IPS-20b (cell line): ENCODE results near the gene SPECC1.
A peak's percentile ranks its signal among the peaks of the same experiment; 100 is the strongest.
"Not testable (repeated sequence)": the region's sequence is repeated elsewhere in the genome, so short reads cannot be mapped to it uniquely, and the experiment has no call there.

Experiments
- H3K27ac ChIP-seq: one replicate; pipeline ENCODE4 v1.5.1; 2013; ENCODE audit warnings: low read length
- H3K27me3 ChIP-seq: 2 replicates; pipeline ENCODE4 v1.6.1; 2013; ENCODE audit warnings: mild to moderate bottlenecking, low read length, inconsistent platforms; ENCODE audit not compliant: insufficient read depth
- H3K36me3 ChIP-seq: 2 replicates; pipeline ENCODE4 v1.6.1; 2013; ENCODE audit warnings: low read depth, mild to moderate bottlenecking, inconsistent platforms, low read length, moderate library complexity; ENCODE audit not compliant: insufficient read depth
- H3K4me1 ChIP-seq: 2 replicates; pipeline ENCODE4 v1.6.1; 2013; ENCODE audit warnings: mild to moderate bottlenecking, control low read depth, inconsistent platforms, low read length, moderate library complexity; ENCODE audit not compliant: insufficient read depth
- H3K4me3 ChIP-seq: 2 replicates; pipeline ENCODE4 v1.5.1; 2013; ENCODE audit warnings: mild to moderate bottlenecking, low read length, inconsistent platforms
- H3K9ac ChIP-seq: 2 replicates; pipeline ENCODE4 v1.6.1; 2013; ENCODE audit warnings: low read depth, mild to moderate bottlenecking, inconsistent platforms, low read length, moderate library complexity
- H3K9me3 ChIP-seq: 2 replicates; pipeline ENCODE4 v1.6.1; 2013; ENCODE audit warnings: mild to moderate bottlenecking, low read depth, low read length, inconsistent platforms; ENCODE audit not compliant: insufficient read depth

SPECC1 gene

DNA sequence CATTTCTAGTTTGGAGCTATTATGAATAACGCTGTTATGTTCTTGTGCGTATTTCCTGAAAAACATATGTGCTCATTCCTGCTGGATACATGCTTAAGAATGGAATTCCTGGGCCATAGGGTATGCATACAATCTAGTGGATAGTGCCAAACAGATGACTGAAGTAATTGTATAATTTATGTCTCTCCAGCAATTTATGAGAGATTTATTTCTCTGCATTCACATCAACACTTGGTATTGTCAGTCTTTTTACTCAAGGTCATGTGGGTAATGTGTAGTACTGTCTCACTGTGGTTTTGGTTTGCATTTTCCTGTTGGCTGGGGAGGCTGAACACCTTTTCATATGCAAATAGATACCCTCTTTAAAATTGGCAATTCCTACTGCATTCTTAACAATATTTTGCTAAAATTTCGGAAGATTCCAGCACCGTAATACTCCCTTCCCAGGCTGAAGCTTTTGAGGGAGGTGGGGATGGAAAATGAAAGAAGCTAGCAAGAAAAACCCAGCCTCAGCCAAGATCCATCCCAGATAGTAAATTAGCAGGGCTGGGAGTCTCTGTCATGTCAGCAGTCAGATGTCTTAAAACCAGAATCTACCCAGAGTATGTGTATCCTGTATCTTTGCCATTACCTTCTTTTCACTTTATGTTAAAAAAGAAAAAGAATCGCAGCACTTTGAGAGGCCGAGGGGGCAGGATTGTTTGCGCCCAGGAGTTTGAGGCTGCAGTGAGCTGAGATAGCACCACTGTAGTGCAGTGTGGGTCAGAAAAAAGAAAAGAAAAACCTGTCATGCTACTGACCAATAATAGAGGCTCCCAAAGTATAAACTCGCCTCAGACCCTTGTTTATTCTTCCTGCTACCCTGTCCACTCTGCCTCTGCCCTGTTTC is 253.3 kb downstream of the SPECC1 start:
- Histone ChIP-seq H3K9ac (no peak overlapping the region; the same call in 1 of the 2 replicates), H3K9me3 (no peaks in the 10 kb centered on the region), H3K4me1 (peaks cover 13% of the 10 kb centered on the region), H3K27ac (peak overlapping the region; percentile 11), H3K4me3 (no peak overlapping the region), H3K27me3 (no peaks in the 10 kb centered on the region), H3K36me3 (peaks cover 57% of the 10 kb centered on the region)

DNA sequence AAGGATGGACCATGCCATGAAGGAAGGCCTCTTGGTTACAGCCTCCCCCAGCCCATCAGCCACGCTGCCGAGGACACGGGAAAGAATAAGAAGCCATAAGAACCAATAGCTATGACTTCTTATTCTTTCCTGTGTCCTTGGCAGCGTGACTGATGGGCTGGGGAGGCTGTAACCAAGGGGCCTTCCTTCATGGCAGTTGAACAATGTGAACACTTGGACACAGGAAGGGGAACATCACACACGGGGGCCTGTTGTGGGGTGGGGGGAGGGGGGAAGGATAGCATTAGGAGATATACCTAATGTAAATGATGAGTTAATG is 253.9 kb downstream of the SPECC1 start:
- Histone ChIP-seq H3K36me3 (peaks cover 51% of the 10 kb centered on the region), H3K27ac (peak overlapping the region; percentile 11), H3K4me1 (peaks cover 13% of the 10 kb centered on the region)
- H3K9me3 ChIP-seq, H3K9ac ChIP-seq, H3K4me3 ChIP-seq, H3K27me3 ChIP-seq: not testable (repeated sequence)

DNA sequence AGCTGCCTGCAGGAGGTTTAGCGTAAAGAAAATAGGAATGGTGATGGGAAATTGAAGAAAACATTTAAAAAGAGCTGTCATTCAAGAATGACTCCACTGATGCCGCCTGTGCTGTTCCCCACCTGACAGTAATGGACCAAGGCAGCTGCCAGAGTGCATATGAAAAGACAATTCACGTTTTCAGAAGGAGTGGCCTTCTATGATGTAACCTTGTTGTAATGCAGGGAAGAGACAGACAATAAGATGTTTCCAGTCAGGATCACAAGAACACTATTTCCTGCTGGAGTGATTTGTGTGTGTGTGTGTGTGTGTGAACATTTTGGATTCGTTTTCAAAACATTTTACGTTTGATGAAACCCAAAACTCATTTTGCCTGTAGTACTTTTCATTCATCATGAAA is 254.4 kb downstream of the SPECC1 start:
- peaks cover 48% of the 10 kb centered on the region for H3K36me3 ChIP-seq
- peaks cover 13% of the 10 kb centered on the region for H3K4me1 ChIP-seq
- no peak overlapping the region for H3K9ac ChIP-seq
- H3K9me3 ChIP-seq, result no peaks in the 10 kb centered on the region
- H3K27ac ChIP-seq, result no peak overlapping the region
- no peaks in the 10 kb centered on the region for H3K27me3 ChIP-seq
- H3K4me3 ChIP-seq, result no peak overlapping the region

DNA sequence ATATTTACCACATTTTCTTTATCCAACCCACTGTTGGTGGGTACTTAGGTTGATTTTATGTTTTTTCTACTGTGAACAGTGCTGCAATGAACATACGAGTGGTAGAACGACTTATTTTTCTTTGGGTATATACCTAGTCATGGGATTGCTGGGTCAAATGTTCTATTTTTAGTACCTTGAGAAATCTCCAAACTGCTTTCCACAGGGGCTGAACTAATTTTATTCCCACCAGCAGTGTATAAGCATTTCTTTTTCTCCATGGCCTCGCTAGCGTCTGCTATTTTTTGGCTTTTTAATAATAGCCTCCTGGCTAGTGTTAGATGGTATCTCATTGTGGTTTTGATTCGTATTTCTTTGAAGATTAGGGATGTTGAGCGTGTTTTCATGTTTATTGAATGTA is 255.8 kb downstream of the SPECC1 start:
- no peak overlapping the region for H3K4me3 ChIP-seq
- no peaks in the 10 kb centered on the region for H3K9me3 ChIP-seq
- H3K36me3 ChIP-seq, result peaks cover 42% of the 10 kb centered on the region
- H3K27ac ChIP-seq, result no peak overlapping the region
- no peaks in the 10 kb centered on the region for H3K27me3 ChIP-seq
- no peak overlapping the region for H3K9ac ChIP-seq
- H3K4me1 ChIP-seq, result peaks cover 13% of the 10 kb centered on the region

DNA sequence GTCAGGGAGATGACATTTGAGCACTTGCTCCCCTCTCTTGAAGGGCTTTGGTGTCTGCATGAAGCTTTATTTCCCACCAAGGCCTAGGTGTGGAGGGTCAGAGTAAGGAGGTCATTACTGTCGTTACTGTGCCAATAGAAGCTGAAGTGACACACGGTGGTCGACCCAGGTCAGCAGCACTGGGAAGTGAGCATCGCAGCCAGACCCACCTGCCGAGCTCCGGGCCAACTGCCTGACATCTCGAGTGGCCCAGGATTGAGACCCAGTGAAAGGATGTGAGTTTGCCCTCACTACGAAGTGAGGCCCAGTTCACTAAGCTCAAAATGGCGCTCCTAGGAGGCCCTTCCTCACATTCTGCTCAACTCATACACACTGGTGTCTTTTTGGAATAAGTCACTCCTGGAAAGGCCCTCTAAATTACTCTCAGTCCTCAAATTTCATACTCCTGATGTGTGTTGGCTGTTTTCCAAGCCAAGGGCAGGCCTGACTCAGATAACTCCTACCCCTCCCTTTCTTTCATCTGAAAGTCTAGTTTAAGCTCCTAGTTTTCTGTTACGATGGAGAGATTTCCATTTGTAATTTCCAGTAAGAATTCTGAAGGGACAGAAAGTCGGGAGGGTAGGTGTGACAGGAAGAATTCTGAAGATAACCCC is 257.8 kb downstream of the SPECC1 start:
- Histone ChIP-seq H3K4me3 (no peak overlapping the region), H3K27ac (no peak overlapping the region)

DNA sequence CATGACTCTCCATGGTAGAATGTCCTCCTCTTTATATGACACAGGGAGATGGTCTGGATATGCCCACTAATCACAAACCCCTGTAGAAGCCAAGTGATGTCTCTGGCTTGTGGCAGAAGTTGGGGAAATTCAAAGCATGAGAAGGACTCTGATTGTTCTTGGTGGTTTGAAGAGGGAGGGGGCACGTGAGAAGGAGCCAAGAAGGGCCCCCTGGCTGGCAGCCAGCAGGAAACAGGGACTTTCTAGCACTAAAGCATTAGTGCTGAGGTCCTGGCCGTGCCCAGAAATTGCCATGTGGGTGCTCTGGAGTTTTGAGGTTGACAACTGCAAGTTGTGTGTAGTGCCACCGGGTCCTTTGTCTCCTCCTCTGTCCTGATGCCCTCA is 258.3 kb downstream of the SPECC1 start:
- H3K36me3 ChIP-seq, result peaks cover 20% of the 10 kb centered on the region; the same call in 1 of the 2 replicates
- H3K4me3 ChIP-seq, result no peak overlapping the region
- peaks cover 6% of the 10 kb centered on the region for H3K4me1 ChIP-seq
- no peak overlapping the region for H3K27ac ChIP-seq
- H3K27me3 ChIP-seq, result no peaks in the 10 kb centered on the region
- no peaks in the 10 kb centered on the region for H3K9me3 ChIP-seq
- H3K9ac ChIP-seq, result no peak overlapping the region

More for the DNA sequence above, 257.8 kb downstream of the SPECC1 start:
- no peak overlapping the region for H3K9ac ChIP-seq
- H3K4me1 ChIP-seq, result peaks cover 11% of the 10 kb centered on the region
- H3K9me3 ChIP-seq, result no peaks in the 10 kb centered on the region
- H3K36me3 ChIP-seq, result peaks cover 25% of the 10 kb centered on the region; the same call in 1 of the 2 replicates
- no peaks in the 10 kb centered on the region for H3K27me3 ChIP-seq

DNA sequence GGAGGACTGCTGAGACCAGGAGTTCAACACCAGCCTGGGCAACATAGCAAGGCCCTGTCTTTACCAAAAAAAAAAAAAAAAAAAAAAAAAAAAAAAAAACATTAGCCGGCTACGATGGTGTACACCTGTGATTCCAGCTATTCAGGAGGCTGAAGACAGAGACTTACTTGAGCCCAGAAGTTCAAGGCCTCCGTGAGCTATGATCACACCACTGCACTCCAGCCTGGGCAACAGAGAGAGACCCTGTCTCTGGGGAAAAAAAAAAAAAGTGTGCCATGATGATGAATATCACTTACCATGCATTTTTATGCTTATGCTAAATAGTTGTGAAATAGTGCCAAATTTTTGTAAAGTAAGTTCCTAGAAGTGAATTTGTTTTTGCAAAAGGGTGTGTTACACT is 261.2 kb downstream of the SPECC1 start:
- no peak overlapping the region for H3K9ac ChIP-seq
- H3K4me3 ChIP-seq, result no peak overlapping the region
- H3K4me1 ChIP-seq, result no peaks in the 10 kb centered on the region; the same call in 1 of the 2 replicates
- peaks cover 26% of the 10 kb centered on the region; the same call in 1 of the 2 replicates for H3K36me3 ChIP-seq
- no peaks in the 10 kb centered on the region for H3K27me3 ChIP-seq
- no peak overlapping the region for H3K27ac ChIP-seq
- H3K9me3 ChIP-seq, result no peaks in the 10 kb centered on the region

DNA sequence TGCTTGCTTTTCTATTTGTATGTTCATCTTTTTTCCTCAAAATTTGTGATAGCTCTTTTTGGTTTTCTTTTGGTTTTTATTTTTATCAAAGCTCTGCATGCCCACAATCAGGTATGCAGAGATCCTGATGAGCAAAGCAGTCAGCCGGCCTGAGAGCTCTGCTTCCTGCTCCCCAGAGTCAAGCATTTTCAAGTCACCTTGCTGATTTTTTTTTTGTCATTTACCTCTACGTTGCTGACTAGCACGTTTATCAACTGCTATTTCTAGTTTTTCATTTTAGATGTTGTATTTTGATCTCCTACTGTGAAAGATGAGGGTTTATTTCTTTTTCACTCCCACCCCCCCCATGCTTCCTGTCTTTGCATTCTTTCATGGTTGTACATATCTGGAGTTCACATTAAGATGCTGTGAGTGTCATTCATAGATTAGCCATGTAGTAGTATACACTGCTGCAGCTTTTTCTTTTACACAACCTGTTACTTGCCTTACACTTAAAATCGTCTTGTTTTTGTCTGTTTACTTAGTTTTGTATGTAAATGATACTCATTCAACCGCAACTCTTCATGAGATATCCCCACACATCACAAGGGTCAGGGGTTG is 262.0 kb downstream of the SPECC1 start:
- Histone ChIP-seq H3K9me3 (no peaks in the 10 kb centered on the region), H3K4me3 (no peak overlapping the region), H3K9ac (no peak overlapping the region), H3K27ac (peak overlapping the region; percentile 2), H3K4me1 (no peaks in the 10 kb centered on the region; the same call in 1 of the 2 replicates), H3K27me3 (no peaks in the 10 kb centered on the region), H3K36me3 (peaks cover 18% of the 10 kb centered on the region; the same call in 1 of the 2 replicates)

DNA sequence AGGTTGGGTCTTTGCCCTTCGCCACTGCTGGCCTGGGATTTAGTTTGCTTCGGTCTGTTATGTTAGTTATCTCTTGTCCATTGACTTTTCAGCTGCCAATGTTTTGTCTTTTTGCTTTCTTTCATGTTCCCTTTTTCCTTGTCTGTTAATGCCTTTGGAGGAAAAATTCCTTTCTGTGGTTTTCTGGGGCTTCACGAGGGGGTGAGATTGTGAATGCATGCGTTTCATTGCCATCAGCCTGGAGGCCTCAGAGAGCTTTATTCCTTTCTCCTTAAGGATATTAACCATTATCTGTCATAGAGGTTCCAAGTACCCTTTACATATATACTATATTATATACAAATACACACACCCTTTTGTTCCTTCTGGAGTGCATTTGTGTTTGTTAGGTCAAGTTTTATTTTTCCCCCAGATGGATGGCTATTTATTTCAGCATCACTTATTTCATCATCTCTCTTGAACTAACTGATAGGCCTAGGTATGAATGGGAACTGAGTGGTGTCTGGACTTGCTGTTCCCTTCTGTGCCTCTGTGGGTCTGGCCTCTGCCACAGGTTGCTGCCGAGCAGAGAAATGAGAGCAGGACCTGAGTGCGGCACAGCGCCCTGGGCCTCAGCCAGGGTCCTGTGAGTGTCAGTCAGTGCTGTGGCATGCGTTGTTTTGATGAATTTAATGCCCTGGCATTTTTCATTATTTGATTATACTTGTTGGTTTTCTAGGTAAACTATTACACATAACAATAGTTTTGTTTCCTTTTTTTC is 264.8 kb downstream of the SPECC1 start:
- Histone ChIP-seq H3K27ac (no peak overlapping the region), H3K27me3 (no peaks in the 10 kb centered on the region), H3K9me3 (no peaks in the 10 kb centered on the region), H3K4me3 (no peak overlapping the region), H3K36me3 (peaks cover 5% of the 10 kb centered on the region; the same call in 1 of the 2 replicates), H3K4me1 (no peaks in the 10 kb centered on the region; the same call in 1 of the 2 replicates), H3K9ac (no peak overlapping the region)

DNA sequence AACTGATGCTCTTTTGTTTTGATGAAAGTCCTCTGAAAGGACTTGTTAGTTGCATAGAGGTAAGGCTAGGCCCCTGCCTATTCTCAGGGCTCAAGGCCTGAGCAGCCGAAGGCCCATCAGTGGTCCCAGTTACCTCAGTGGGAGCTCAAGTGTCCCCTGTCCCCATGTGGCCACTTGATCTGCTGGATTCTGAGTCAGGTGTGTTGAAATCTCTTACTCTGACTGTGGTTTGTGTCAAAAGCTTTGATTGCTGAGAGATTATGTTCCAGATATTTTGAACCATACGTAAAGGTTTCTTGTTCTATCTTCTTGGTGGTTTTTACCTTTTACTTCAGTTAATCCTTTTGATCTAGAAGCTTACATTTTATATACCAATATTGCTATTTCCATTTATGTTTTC is 266.5 kb downstream of the SPECC1 start:
- no peaks in the 10 kb centered on the region for H3K27me3 ChIP-seq
- peaks cover 9% of the 10 kb centered on the region; the same call in 1 of the 2 replicates for H3K36me3 ChIP-seq
- H3K9me3 ChIP-seq, result no peaks in the 10 kb centered on the region
- no peak overlapping the region for H3K27ac ChIP-seq
- H3K4me1 ChIP-seq, result no peaks in the 10 kb centered on the region; the same call in 1 of the 2 replicates
- no peak overlapping the region for H3K9ac ChIP-seq
- H3K4me3 ChIP-seq, result no peak overlapping the region

DNA sequence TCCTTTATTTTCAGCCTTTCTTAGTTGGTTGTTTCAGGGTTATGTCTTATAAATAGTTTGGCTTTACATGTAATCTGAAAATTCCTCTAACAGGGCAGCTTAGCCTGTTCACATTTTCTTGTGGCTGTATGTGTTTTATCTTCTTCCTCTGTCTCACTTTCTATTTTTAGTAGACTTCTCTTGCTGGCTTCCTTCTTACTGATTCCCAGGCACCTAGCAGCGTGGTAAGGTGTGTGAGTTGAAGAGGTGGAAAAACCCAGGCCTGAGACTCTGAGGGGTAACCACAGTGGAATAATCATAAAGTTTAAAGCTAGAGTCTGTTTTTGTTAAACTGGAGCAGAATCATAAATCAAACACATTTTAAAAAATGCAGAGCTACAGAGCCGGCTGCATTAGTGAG is 267.3 kb downstream of the SPECC1 start:
- Histone ChIP-seq H3K36me3 (peaks cover 13% of the 10 kb centered on the region; the same call in 1 of the 2 replicates), H3K4me3 (no peak overlapping the region), H3K9me3 (no peaks in the 10 kb centered on the region), H3K27me3 (no peaks in the 10 kb centered on the region), H3K27ac (no peak overlapping the region), H3K9ac (no peak overlapping the region), H3K4me1 (no peaks in the 10 kb centered on the region)
